HEK293 (cell line): ENCODE measurements around the gene TTC24.
A peak's percentile ranks its signal among the peaks of the same experiment; 100 is the strongest.

ENCODE experiments used
- KLF8 ChIP-seq: fragments of 450-650 bp; formaldehyde crosslinking; IDR thresholded peaks from 2 replicates; pipeline ENCODE4 v1.5.1; 2016; ENCODE audit warnings: missing biosample characterization, missing genetic modification characterization
- MYNN ChIP-seq: fragments of 450-650 bp; formaldehyde crosslinking; IDR thresholded peaks from 2 replicates; pipeline ENCODE4 v1.5.1; 2016; ENCODE audit warnings: missing biosample characterization, missing genetic modification characterization, borderline replicate concordance
- OSR2 ChIP-seq: fragments of 450-650 bp; formaldehyde crosslinking; IDR thresholded peaks from 2 replicates; pipeline ENCODE4 v1.5.1; 2016; ENCODE audit warnings: missing biosample characterization, missing genetic modification characterization
- PATZ1 ChIP-seq: fragments of 450-650 bp; formaldehyde crosslinking; IDR thresholded peaks from 2 replicates; pipeline ENCODE4 v1.5.1; 2016; ENCODE audit warnings: missing biosample characterization, missing genetic modification characterization
- PRDM4 ChIP-seq: fragments of 450-650 bp; formaldehyde crosslinking; IDR thresholded peaks from 2 replicates; pipeline ENCODE4 v1.5.1; 2017; ENCODE audit warnings: missing biosample characterization, missing genetic modification characterization
- SP2 ChIP-seq: fragments of 450-650 bp; formaldehyde crosslinking; IDR thresholded peaks from 2 replicates; pipeline ENCODE4 v1.5.1; 2016; ENCODE audit warnings: missing biosample characterization, missing genetic modification characterization
- SP3 ChIP-seq: fragments of 450-650 bp; formaldehyde crosslinking; IDR thresholded peaks from 2 replicates; pipeline ENCODE4 v1.5.1; 2016; ENCODE audit warnings: missing biosample characterization, missing genetic modification characterization
- ZBTB1 ChIP-seq: fragments of 450-650 bp; formaldehyde crosslinking; IDR thresholded peaks from 2 replicates; pipeline ENCODE4 v1.5.1; 2016; ENCODE audit warnings: missing biosample characterization, missing genetic modification characterization
- ZBTB48 ChIP-seq: fragments of 450-650 bp; formaldehyde crosslinking; IDR thresholded peaks from 2 replicates; pipeline ENCODE4 v1.5.1; 2016; ENCODE audit warnings: missing biosample characterization, missing genetic modification characterization
- ZFHX2 ChIP-seq: fragments of 450-650 bp; formaldehyde crosslinking; conservative IDR thresholded peaks from 2 replicates; pipeline ENCODE4 v1.5.1; 2016; ENCODE audit warnings: missing biosample characterization, missing genetic modification characterization
- ZIC2 ChIP-seq: fragments of 450-650 bp; formaldehyde crosslinking; IDR thresholded peaks from 2 replicates; pipeline ENCODE4 v1.5.1; 2016; ENCODE audit warnings: missing biosample characterization, missing genetic modification characterization
- ZNF169 ChIP-seq: fragments of 450-650 bp; formaldehyde crosslinking; IDR thresholded peaks from 2 replicates; pipeline ENCODE4 v1.5.1; 2016; ENCODE audit warnings: missing biosample characterization, missing genetic modification characterization
- ZNF2 ChIP-seq: fragments of 450-650 bp; formaldehyde crosslinking; IDR thresholded peaks from 2 replicates; pipeline ENCODE4 v1.5.1; 2016; ENCODE audit warnings: missing biosample characterization, missing genetic modification characterization
- ZNF211 ChIP-seq: fragments of 450-650 bp; formaldehyde crosslinking; IDR thresholded peaks from 2 replicates; pipeline ENCODE4 v1.5.1; 2016; ENCODE audit warnings: low read depth, missing biosample characterization, missing genetic modification characterization
- ZNF223 ChIP-seq: fragments of 450-650 bp; formaldehyde crosslinking; IDR thresholded peaks from 2 replicates; pipeline ENCODE4 v1.5.1; 2016; ENCODE audit warnings: missing biosample characterization, missing genetic modification characterization
- ZNF292 ChIP-seq: fragments of 450-650 bp; formaldehyde crosslinking; IDR thresholded peaks from 2 replicates; pipeline ENCODE4 v1.5.1; 2016; ENCODE audit warnings: low read depth, missing biosample characterization, missing genetic modification characterization, borderline replicate concordance
- ZNF335 ChIP-seq: fragments of 450-650 bp; formaldehyde crosslinking; conservative IDR thresholded peaks from 2 replicates; pipeline ENCODE4 v1.5.1; 2016; ENCODE audit warnings: missing biosample characterization, missing genetic modification characterization
- ZNF366 ChIP-seq: fragments of 450-650 bp; formaldehyde crosslinking; conservative IDR thresholded peaks from 2 replicates; pipeline ENCODE4 v1.5.1; 2016; ENCODE audit warnings: missing biosample characterization, missing genetic modification characterization
- ZNF394 ChIP-seq: fragments of 450-650 bp; formaldehyde crosslinking; IDR thresholded peaks from 2 replicates; pipeline ENCODE4 v1.5.1; 2016; ENCODE audit warnings: missing biosample characterization, missing genetic modification characterization, mild to moderate bottlenecking, moderate library complexity, borderline replicate concordance
- ZNF423 ChIP-seq: fragments of 450-650 bp; formaldehyde crosslinking; IDR thresholded peaks from 2 replicates; pipeline ENCODE4 v1.5.1; 2016; ENCODE audit warnings: missing biosample characterization, missing genetic modification characterization
- ZNF664 ChIP-seq: fragments of 450-650 bp; formaldehyde crosslinking; IDR thresholded peaks from 2 replicates; pipeline ENCODE4 v1.5.1; 2016; ENCODE audit warnings: missing biosample characterization, missing genetic modification characterization
- ZNF777 ChIP-seq: fragments of 450-650 bp; formaldehyde crosslinking; IDR thresholded peaks from 2 replicates; pipeline ENCODE4 v1.5.1; 2017; ENCODE audit warnings: missing biosample characterization, missing genetic modification characterization, borderline replicate concordance
- ZNF792 ChIP-seq: fragments of 450-650 bp; formaldehyde crosslinking; IDR thresholded peaks from 2 replicates; pipeline ENCODE4 v1.5.1; 2016; ENCODE audit warnings: missing biosample characterization, missing genetic modification characterization
- ZNF830 ChIP-seq: fragments of 450-650 bp; IDR thresholded peaks from 2 replicates; pipeline ENCODE4 v1.5.0; 2018; ENCODE audit warnings: missing biosample characterization, missing genetic modification characterization, low read depth, mild to moderate bottlenecking, moderate library complexity
- ZSCAN23 ChIP-seq: fragments of 450-650 bp; formaldehyde crosslinking; IDR thresholded peaks from 2 replicates; pipeline ENCODE4 v1.5.1; 2016; ENCODE audit warnings: missing biosample characterization, missing genetic modification characterization
- TF ChIP-seq, protein P1 (sequence below): fragments of 450-650 bp; formaldehyde crosslinking; IDR thresholded peaks from 2 replicates; pipeline ENCODE4 v1.5.1; 2016; ENCODE audit warnings: missing biosample characterization, missing genetic modification characterization
- TF ChIP-seq, protein P2 (sequence below): fragments of 450-650 bp; formaldehyde crosslinking; IDR thresholded peaks from 2 replicates; pipeline ENCODE4 v1.5.1; 2016; ENCODE audit warnings: missing biosample characterization, missing genetic modification characterization
- TF ChIP-seq, protein P3 (sequence below): fragments of 450-650 bp; formaldehyde crosslinking; IDR thresholded peaks from 2 replicates; pipeline ENCODE4 v1.5.1; 2017; ENCODE audit warnings: missing biosample characterization, mild to moderate bottlenecking, missing genetic modification characterization, moderate library complexity
- TF ChIP-seq, protein P4 (sequence below): fragments of 450-650 bp; formaldehyde crosslinking; IDR thresholded peaks from 2 replicates; pipeline ENCODE4 v1.5.1; 2016; ENCODE audit warnings: missing biosample characterization, missing genetic modification characterization

The TTC24 gene

DNA sequence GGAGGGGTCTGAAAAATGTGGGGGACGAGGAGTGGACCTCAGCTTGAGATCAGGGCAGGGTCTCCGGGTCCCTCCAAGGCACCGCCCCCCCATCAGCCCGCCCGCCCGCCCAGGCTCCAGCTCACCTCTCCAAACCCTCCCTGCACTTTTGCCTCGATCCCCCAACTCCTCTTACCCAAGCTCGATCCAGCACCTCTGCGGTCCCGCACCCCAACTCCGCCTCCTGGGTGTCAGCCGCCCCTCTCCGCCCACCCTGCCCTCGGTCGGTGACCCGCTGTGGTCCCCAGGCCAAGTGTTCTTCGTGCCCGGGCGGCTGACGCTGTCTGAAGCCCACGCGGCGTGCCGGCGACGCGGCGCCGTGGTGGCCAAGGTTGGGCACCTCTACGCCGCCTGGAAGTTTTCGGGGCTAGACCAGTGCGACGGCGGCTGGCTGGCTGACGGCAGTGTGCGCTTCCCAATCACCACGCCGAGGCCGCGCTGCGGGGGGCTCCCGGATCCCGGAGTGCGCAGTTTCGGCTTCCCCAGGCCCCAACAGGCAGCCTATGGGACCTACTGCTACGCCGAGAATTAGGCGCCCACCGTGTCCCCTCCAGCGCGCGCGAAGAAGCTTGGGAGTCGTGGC is 45.4 kb downstream of the TTC24 start (continued):
- TF ChIP-seq, protein P1, sequence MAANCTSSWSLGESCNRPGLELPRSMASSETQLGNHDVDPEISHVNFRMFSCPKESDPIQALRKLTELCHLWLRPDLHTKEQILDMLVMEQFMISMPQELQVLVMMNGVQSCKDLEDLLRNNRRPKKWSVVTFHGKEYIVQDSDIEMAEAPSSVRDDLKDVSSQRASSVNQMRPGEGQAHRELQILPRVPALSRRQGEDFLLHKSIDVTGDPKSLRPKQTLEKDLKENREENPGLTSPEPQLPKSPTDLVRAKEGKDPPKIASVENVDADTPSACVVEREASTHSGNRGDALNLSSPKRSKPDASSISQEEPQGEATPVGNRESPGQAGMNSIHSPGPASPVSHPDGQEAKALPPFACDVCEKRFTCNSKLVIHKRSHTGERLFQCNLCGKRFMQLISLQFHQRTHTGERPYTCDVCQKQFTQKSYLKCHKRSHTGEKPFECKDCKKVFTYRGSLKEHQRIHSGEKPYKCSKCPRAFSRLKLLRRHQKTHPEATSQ (tag by site-specific recombination), result 0 out of 2 replicates have a peak, but pooled peaks have one; percentile 49
- TF ChIP-seq ZNF223 (tag by site-specific recombination) (no peak), ZNF366 (tag by site-specific recombination) (no peak), ZNF664 (no peak), OSR2 (no peak), ZNF423 (tag by site-specific recombination) (peak; percentile 79), ZNF292 (tag by site-specific recombination) (no peak), ZNF777 (tag by site-specific recombination) (peak; percentile 79; the same call in 1 of the 2 replicates), ZNF335 (tag by site-specific recombination) (peak; percentile 97), ZBTB48 (tag by site-specific recombination) (peak; percentile 89), PRDM4 (tag by site-specific recombination) (peak; percentile 14; the same call in 1 of the 2 replicates), SP3 (tag by site-specific recombination) (peak; percentile 43), ZNF211 (tag by site-specific recombination) (no peak), SP2 (tag by site-specific recombination) (peak; percentile 9; the same call in 1 of the 2 replicates), PATZ1 (tag by site-specific recombination) (no peak; the same call in 1 of the 2 replicates), ZNF2 (peak; percentile 23; the same call in 1 of the 2 replicates), ZSCAN23 (tag by site-specific recombination) (no peak), ZNF169 (no peak), MYNN (tag by site-specific recombination) (no peak), ZFHX2 (tag by site-specific recombination) (peak; percentile 76), ZNF394 (tag by site-specific recombination) (0 out of 2 replicates have a peak, but pooled peaks have one; percentile 5), KLF8 (tag by site-specific recombination) (peak; percentile 40; the same call in 1 of the 2 replicates), ZIC2 (tag by site-specific recombination) (peak; percentile 92), ZNF792 (tag by site-specific recombination) (0 out of 2 replicates have a peak, but pooled peaks have one; percentile 32), ZBTB1 (tag by site-specific recombination) (no peak), ZNF830 (tag by site-specific recombination) (no peak)
- TF ChIP-seq, protein P2, sequence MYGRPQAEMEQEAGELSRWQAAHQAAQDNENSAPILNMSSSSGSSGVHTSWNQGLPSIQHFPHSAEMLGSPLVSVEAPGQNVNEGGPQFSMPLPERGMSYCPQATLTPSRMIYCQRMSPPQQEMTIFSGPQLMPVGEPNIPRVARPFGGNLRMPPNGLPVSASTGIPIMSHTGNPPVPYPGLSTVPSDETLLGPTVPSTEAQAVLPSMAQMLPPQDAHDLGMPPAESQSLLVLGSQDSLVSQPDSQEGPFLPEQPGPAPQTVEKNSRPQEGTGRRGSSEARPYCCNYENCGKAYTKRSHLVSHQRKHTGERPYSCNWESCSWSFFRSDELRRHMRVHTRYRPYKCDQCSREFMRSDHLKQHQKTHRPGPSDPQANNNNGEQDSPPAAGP (tag by site-specific recombination), result no peak
- TF ChIP-seq, protein P3, sequence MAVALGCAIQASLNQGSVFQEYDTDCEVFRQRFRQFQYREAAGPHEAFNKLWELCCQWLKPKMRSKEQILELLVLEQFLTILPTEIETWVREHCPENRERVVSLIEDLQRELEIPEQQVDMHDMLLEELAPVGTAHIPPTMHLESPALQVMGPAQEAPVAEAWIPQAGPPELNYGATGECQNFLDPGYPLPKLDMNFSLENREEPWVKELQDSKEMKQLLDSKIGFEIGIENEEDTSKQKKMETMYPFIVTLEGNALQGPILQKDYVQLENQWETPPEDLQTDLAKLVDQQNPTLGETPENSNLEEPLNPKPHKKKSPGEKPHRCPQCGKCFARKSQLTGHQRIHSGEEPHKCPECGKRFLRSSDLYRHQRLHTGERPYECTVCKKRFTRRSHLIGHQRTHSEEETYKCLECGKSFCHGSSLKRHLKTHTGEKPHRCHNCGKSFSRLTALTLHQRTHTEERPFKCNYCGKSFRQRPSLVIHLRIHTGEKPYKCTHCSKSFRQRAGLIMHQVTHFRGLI (tag by site-specific recombination), result peak; percentile 91
- TF ChIP-seq, protein P4, sequence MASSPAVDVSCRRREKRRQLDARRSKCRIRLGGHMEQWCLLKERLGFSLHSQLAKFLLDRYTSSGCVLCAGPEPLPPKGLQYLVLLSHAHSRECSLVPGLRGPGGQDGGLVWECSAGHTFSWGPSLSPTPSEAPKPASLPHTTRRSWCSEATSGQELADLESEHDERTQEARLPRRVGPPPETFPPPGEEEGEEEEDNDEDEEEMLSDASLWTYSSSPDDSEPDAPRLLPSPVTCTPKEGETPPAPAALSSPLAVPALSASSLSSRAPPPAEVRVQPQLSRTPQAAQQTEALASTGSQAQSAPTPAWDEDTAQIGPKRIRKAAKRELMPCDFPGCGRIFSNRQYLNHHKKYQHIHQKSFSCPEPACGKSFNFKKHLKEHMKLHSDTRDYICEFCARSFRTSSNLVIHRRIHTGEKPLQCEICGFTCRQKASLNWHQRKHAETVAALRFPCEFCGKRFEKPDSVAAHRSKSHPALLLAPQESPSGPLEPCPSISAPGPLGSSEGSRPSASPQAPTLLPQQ (tag by site-specific recombination), result 0 out of 2 replicates have a peak, but pooled peaks have one; percentile 7
